ENCODE measurements around the gene GPX8.

GPX8 gene, protein sequence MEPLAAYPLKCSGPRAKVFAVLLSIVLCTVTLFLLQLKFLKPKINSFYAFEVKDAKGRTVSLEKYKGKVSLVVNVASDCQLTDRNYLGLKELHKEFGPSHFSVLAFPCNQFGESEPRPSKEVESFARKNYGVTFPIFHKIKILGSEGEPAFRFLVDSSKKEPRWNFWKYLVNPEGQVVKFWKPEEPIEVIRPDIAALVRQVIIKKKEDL

DNA sequence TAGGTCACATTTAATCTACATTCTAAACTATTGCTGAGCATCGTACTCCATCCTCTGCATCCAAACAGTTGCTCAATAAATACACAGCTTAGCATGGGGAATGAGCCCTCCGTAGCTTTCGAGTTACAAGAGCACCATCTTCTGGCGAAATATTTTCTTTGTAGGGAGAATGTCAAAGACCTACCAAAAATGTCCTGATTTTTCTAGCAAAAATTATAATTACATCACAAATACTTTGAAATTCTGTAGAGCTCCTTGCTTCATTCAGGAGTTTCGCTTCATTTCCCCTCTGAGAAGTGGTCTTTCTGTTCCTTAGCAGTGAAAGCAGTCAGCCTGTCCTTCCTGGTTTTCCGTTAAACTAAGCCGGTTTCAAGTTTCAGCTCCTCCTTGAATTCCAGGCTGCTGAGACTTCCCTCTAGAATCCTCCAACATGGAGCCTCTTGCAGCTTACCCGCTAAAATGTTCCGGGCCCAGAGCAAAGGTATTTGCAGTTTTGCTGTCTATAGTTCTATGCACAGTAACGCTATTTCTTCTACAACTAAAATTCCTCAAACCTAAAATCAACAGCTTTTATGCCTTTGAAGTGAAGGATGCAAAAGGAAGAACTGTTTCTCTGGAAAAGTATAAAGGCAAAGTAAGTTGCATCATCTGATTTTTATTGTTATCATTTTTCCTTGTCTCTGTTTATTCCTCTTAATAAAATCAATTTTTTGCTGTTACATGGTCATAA is at the start of gene GPX8:
TSS of gene GPX8 (plus strand) at position 409 of the 730 bp plus-strand sequence. CDS start at position 431, 22 bp downstream.
- peak; percentile 15 to 70 for DNase-seq

DNA sequence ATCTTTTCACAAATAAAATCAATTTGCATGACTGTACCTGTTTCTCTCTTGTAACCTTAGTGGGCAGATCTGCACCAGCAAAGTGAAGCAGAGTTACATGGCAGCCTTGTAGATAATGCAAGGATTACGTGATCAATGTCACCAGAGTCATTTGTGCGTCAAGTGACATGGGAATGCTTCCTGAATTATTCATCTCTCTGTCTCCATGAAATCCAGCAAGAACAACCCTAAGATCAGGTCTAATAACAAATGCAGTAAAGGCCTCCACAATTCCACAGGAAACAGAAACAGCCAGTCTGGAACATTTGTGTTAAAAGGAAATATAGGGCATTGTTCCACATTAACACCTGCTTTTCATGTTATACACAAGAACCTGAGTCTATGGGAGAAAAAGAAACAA is 49.8 kb upstream of the GPX8 start:
- DNase-seq: no peak

DNA sequence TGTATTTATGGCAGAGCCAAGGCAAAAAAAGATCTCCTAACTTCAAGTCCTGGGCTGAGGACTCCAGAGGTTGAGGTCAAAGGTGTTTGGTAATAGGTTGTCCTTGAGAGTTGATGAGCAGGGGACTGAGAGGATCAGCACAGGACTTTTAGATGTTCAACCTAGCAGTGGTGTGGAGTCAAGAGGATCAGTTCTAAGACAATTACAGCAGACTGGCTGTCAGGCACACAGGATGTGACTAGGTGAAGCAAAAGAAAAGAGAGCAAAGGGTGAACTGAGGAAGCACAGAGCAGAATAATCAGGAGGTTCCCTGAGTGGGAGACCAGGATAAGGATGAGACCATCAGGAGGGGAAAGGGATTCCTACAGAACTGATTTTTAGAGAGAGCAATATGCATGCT is 46.6 kb upstream of the GPX8 start:
- no peak for DNase-seq

DNA sequence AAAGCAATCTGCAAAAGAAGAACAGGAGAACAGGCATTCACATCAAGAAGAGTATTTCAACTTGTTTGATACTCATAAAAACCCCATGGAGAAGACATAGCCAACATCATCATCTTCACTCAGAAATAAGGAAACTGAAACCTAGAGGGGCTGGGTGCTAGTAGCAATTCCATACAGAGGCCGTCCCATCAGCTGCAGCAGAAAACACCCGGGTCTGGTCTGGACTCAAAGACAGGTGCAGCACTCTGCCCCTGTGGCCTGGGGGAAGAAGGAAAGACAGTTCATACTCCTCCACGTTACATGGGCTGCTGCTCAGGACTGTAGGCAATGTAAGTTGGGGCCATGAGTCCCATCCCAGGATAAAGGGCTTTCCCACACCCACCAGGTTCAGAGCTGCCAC is 45.9 kb upstream of the GPX8 start:
- DNase-seq: no peak

DNA sequence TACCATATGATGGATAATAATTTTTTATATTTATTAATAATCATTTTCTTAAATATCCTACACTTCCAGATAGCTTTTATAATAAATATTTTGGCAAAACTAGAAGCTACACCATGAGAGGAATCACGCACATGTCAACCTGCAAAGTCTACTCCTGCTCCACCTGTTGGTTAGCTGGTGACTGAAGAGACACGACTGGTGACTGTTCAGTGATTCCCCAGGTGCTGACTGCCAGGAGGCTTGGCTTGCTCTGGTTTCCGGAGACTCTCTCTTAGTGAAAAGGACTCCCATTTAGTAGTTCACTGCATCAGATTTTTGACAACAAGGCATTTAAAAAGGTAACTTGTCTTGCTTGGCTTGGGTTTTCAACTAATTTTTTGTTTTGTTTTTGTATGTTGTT is 36.6 kb upstream of the GPX8 start:
- no peak for DNase-seq

DNA sequence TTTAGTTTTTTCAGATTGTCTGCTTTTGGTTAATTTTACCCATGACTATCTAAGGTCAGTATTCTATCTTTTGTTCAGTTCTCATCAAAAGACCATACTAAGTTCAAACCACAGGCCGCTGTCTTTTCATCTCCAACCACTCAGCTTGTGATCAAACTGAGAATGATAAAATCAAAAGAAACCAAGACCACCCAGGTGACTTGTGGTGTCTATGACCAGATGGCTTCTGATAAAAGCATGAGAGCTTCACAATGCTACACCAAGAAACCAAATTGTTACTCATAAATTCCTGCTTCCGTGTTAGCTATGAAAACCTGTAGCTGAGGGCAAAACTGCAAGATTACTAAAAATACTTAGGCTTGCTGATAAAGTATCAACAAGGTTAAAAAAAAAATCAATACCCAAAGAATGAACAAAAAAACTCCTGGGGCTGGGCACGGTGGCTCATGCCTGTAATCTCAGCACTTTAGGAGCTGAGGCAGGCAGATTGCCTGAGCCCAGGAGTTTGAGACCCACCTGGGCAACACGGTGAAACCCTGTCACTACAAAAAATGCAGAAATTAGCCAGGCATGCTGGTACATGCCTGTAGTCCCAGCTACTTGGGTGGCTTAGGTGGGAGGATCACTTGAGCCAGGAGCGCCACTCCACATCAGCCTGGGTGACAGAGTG is 25.8 kb upstream of the GPX8 start:
- DNase-seq: peak in 1 of 2 donors; percentile 9

DNA sequence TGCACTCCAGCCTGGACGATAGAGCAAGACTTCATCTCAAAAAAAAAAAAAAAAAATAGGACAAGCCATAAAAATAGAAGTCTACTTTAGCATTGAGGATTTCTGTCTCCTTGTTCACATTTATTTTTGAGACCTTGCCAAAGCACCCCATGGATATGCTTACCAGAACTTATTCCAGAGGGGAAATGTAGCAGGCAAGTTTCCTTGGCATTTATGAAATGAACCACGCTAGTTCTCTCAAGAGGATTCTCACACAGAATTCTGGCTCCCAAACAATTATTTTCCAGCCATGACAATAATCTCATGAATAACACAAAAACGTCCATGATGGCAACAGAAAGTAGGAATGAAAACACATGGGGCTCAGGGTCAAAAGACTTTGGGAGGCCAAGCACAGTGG is 23.4 kb upstream of the GPX8 start:
- DNase-seq: no peak

DNA sequence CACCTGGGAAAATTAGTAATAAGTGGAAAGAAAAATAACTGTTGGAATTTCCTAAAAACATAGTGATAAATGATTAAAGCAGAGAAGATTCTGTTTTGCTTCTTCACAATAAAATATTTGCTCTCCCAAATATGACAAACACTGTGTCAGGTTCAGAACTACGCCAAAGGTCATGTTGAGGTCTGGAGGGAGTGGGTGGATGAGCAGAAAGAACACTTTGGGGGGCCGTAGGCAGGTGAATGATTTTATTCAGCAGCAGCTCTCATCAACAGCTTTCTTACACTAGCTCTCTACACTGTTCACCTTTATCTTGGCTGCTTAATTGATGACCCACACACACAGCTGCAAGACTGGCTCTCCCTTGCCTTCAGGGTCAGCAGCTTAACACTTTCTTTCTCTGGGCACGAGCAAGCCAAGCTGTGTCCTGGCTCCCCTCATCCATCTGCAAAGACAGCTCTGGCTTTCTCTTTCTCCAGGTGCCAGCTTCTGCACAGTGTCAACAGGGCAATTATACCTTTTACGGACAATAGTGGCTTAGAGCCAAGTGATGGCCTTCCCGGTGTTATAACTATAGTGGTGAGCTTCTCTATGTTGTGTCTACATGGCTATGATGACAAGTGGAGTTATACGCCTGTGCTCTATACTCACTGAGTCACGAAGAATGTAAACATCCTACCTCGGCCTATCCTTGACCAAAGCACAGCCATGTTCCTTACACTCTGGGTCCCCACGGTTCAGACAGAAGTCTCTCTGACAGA is 18.9 kb upstream of the GPX8 start:
- no peak for DNase-seq

DNA sequence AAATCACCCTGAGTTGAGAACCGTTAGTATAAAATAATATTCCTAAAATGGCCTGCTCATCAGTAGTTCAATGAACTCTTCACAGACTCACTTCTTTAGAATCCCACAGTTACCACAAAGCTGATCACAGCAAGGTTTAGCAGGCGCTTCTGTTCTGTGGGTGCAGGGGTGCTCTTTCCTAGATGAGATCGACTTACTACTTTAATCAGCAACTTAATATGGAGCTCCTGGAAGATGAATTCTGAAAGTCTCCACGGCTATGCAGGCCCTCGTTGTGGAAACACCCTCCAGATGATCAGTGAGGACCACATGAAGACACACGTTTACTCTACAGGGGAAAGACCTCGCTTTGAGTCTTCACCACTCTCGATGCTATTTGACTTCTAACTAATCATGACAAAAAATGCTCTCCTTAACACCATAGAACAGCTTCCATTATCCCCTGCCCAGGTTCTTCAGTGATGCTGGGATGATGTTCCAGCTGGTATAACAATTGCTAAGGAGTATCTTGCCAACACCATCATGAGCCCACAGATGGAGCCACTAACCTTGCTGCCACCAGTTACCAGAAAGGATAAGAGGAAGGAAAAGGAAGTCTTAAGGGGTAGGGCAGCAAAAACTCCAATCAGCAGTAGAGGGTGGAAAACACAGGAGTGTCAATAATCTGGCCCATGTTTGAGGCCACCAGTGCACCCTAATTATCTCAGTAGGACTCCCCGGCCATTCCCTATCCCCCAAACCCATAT is 17.9 kb upstream of the GPX8 start:
- peak; percentile 27 to 38 for DNase-seq

DNA sequence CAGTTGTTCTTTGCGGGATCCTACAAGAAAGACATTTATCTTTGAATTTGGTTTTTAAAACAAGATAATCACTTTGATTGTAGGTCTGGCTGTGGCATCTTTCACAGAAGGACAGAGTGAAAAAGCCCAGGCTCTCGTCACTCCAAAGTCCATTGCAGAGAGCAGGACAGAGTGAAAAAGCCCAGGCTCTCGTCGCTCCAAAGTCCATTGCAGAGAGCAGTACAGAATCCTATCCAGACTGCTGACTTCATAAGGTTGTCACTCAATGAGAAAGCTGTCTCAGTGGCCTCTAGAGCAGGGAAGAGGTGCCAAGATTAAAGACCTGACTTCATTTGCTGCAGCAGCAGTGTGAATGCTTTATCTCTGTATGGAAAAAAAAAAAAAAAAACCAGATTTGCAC is 16.3 kb upstream of the GPX8 start:
- DNase-seq: no peak

DNA sequence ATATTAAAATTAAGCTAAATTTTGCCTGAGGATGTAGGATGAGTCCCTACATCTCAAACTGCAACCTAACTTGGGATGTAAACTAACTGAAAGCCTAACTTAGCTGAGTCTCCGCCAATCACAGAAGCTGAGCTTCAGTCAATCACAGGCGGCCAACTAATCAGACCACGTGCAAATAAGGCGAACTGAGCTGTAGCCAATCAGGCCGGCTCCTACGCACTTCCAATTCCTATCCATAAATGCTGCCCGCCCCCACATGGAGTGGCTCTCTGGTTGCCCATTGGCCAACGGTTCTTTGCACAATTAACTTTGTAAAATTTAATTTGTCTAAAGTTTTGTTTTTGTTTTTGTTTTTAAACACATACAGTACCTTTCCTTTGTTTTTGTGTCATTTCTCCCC is 13.9 kb upstream of the GPX8 start:
- DNase-seq: no peak

DNA sequence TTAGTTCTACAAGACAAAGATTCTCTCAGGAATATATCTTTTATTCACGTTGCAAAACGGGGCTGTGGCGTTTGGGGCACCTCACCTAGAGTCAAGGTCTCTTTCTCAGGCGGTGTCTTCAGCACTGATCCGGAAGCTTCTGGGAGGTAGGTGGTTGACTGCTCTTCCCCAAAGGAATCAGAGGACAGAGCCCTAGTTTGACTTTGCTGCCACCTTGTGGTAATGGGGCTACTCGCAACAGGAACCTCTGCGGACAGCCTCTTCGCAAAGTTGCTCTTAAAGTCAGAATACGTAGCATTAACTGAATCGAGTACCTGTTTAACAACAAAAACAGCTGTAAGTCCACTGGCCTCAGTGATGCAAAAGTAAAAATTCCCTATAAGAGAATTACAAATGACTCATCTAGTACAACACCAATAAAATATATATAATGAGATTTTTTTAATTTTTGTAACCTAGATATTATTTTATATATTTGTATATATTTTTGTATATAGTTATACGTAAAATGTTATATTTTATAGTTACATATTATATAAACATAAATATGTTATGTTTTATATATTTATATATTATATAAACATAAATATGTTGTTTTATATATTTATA is 13.3 kb upstream of the GPX8 start:
- peak; percentile 85 to 88 for DNase-seq

DNA sequence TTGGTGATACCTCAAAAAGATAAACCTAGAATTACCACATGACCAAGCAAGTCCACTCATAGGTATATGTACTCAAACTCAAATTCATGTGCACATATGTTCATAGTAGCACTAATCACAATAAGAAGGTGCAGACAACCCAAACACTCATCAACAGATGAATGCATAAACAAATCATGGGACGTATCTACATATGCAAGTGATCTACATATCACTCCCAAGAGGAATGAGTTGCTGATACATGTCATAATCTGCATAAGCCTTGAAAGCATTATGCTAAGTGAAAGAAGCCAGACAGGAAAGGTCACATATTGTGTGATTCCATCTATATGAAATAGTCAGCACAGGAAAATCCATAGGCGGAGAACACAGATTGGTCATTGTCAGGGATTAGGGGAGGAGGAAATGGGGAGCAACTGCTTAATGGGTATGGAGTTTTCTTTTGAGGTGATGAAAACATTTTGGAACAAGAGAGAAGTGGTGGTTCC is 10.6 kb upstream of the GPX8 start:
- DNase-seq: no peak

DNA sequence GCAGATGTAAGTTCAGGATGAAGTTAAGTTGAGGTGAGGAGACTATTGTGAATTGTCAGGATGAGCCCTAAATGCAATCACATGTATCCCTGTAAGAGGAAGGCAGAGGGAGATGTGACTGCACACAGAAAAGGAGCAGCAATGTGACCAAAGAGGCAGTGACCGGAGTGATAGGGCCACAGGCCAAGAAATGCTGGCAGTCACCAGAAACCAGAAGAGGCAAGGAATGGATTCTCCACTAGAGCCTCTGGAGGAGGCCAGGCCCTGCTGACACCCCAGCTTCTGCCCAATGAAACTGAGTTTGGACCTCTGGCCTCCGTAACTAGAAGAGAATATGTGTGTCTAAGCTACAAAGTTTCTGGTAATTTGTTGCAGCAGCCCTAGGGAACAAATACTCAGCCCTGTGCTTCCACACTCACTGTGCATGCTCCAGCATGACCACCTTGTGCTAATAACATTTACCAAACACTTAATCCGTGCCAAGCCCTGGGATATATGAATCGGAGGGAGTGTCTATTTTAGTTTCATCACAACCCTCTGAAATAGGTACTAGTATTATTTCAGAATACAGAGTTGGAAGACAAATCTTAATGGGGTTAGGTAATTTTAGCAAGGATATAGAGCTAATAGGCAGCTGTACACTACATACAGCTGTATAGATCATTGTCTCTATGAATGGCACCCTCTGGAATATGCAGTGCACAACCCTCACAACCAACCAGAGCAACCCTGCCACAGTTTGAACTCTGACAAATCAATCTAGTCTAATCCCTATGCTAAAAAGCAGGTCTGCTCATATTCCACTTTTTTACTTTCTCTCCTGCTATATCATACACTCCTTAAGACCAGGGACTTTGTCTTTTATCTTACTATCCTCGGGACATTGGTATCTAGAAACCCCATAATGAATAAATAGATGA is 7.8 kb upstream of the GPX8 start:
- no peak for DNase-seq

DNA sequence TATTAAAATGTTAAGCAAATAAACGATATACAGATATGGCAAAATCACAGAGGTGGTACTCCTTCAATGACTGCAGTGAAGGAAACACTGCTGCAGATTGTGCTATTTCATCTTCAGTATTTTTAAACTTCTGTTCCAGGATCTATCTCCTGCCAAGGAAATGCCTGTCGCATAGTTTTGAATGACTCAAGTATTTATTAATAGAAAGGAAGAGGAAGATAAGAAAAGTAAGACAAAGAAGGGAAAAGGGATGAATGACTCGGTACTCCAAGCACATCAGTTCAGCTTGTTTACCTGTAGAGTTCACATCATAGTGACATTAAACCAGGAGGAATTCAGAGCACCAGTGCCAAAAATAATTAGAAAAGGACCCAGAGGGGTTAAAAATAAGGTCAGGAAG is 5.1 kb upstream of the GPX8 start:
- DNase-seq: no peak

DNA sequence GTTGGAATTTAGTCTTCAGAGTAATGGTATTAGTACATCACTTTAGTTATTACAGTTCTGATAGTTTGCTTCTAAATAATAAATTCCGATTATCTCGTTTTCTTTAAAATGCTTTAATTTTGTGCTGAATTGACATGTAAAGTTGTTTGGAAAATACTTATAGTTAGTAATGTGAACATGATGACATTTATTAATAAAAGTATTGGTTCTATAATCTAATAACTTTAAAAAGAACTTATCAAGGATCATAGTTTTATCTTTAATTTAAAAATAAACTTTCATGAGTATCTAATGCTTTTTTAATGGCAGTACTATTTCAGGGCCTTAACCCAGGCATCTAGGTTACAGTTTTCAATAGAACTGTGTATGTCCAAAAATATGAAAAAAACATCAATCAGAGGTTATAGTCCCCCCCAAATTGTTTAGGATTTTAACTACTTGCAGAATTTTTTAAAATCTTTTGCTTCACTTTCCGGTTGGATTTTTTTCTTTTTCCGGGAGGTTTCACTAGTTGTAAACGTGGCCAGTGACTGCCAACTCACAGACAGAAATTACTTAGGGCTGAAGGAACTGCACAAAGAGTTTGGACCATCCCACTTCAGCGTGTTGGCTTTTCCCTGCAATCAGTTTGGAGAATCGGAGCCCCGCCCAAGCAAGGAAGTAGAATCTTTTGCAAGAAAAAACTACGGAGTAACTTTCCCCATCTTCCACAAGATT is 680 bp downstream of the GPX8 start:
- no peak for DNase-seq

DNA sequence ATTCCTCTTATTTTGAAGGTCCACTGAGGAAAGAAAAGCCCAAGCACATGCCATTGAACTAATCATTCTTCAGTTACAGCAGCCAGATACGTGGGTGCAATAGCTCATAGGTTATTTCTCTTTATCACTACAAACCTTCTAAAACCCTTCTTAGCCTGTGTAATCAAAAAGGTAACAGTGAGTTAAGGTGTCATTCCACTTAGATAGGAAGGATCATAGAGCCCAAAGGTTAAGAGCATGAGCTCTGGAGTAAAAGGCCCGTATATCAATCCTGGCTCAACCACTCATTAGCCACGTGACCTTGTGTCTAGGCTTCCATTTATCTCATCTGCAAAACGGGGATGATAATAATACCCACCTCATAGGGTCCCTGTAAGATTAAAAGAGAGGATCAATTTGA is 2.7 kb downstream of the GPX8 start:
- DNase-seq: no peak

DNA sequence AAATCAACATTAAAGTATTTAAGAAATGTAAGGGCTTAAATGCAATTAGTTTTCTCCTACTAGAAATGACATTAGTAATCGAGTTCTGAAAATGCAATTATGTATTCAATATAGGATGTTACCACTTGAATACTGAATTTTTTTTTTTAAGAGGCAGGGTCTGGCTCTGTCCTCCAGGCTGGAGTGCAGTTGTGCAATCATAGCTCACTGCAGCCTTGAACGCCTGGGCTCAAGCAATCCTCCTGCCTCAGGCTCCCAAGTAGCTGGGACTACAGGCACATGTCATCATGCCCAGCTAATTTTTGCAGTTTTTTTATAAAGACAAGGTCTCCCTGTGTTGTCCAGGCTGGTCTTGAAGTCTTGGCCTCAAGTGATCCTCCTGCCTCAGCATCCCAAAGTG is 11.5 kb downstream of the GPX8 start:
- no peak for DNase-seq

DNA sequence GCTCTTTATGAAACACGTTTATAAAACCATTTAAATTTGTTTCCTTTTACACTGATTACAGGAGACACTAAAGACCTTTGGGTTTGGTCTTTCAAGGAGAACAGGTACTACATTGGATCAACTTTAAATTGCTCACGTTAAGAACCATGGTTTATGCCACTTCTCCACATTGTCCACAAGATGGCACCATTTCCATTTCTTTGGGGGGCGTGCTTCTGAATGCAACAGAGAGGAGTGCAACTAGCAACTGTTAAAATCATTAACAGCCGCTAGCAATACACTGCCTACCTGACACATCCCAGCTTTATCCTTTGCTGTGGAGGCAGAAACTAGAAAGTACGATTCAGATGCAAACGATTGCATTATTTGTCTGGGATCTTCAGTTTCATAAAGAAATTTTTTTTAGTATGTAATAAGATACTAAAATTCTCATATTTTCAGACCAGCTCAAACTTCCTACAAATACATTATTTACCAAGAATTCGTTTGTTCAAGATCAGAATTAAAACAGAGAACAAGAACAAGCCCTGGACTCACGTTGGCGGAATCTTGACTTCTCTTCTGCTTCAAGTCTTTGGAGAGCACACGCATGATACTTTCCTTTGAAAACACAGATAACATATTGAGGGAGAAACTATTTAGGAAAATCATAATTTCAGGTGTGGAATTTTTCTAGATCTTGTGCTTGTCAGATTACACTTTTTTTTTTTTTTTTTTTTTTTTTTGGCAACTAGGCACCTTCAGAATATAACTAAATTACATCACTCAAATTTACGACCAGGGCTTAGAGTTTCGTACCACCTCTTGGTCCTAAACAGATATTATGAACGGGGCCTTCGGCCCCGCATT is 12.3 kb downstream of the GPX8 start:
- DNase-seq: peak; percentile 77 to 86

All from CD4-positive, alpha-beta T cell treated with Interleukin-4 for 1 hour (primary cell).